HepG2 (cell line): ENCODE measurements around the gene DNAJC7. TPM values are rescaled to one million over a fixed set of nuclear protein-coding genes. Genes with fewer than 3 reads are reported as not detected.

Experiments
- ATAC-seq: fragments of 200-7000 bp; cut with Tn5 transposase; 3 replicates; pipeline ENCODE4 v1.9.1; 2020; ENCODE audit warnings: mild to moderate bottlenecking, moderate library complexity
- BruUV-seq: library from RNA; stranded (reverse); fragments of 400-500 nt; replicated peaks from 2 replicates; lab custom pipeline; 2021; lab: Mats Ljungman, UMichigan
- CTCF ChIA-PET: fragments of 300-600 bp; formaldehyde crosslinking; extraction: SDS; loops from one replicate; lab custom pipeline; 2021; ENCODE audit warnings: low total read pairs, inconsistent platforms, low intra/inter-chr PET ratio; lab: Yijun Ruan, JAX
- POLR2A ChIA-PET: fragments of 350-600 bp; sonication (Branson Sonifier 250); formaldehyde crosslinking; loops from one replicate; lab custom pipeline; 2020; ENCODE audit warnings: antibody characterized with exemption, inconsistent platforms; lab: Yijun Ruan, JAX
- DNase-seq: peaks from one replicate; pipeline ENCODE4 v3.0.0-alpha.2; 2015; ENCODE audit warnings: low spot score
- FAIRE-seq: peaks from 3 replicates; lab custom pipeline; 2011; peaks lifted over from hg19 to GRCh38; lab: Jason Lieb, UNC
- H2AFZ ChIP-seq: one replicate; pipeline ENCODE4 v1.6.1; 2011; ENCODE audit warnings: low read length, inconsistent platforms
- H3K27ac ChIP-seq: fragments of 300-600 bp; 3 replicates; pipeline ENCODE4 v1.8.0; 2011; ENCODE audit warnings: mixed run types, mild to moderate bottlenecking, mixed read lengths, low read length, inconsistent platforms; ENCODE audit not compliant: insufficient read depth; ENCODE audit errors: extremely low read length
- H3K27me3 ChIP-seq, 2 experiments: fragments of 200-600 bp in 1 of 2; 2 replicates in 1 of 2; 3 replicates in 1 of 2; pipeline versions ENCODE4 v1.6.0 to v1.8.0; 2011; ENCODE audit warnings: low read length in 2 of 2, mild to moderate bottlenecking in 2 of 2, moderate library complexity in 2 of 2, inconsistent platforms in 1 of 2; ENCODE audit not compliant: insufficient read depth in 2 of 2, control insufficient read depth in 1 of 2
- H3K36me3 ChIP-seq, 2 experiments: fragments of 200-600 bp in 1 of 2; replicated peaks in 1 of 2; 2 replicates in 1 of 2; 3 replicates in 1 of 2; pipeline versions ENCODE4 v1.5.1 to v1.8.0; 2011; ENCODE audit warnings: low read length in 2 of 2, inconsistent platforms in 1 of 2; ENCODE audit not compliant: insufficient read depth in 2 of 2, control insufficient read depth in 1 of 2
- H3K4me1 ChIP-seq: 2 replicates; pipeline ENCODE4 v1.5.1; 2012; ENCODE audit warnings: low read length, inconsistent platforms; ENCODE audit not compliant: insufficient read depth
- H3K4me2 ChIP-seq: 2 replicates; pipeline ENCODE4 v1.6.0; 2011; ENCODE audit warnings: low read depth, low read length, inconsistent platforms
- H3K4me3 ChIP-seq, 3 experiments: fragments of 200-600 bp in 1 of 3; sonication (generic), shearing (Covaris generic) in 1 of 3; replicated peaks in 1 of 3; 2 replicates each; pipeline ENCODE4 v1.5.1; 2011 to 2016; ENCODE audit warnings: low read length in 3 of 3, inconsistent platforms in 2 of 3, low read depth in 2 of 3, mild to moderate bottlenecking in 2 of 3, control low read depth in 1 of 3, mixed read lengths in 1 of 3; ENCODE audit not compliant: insufficient read depth in 1 of 3
- H3K79me2 ChIP-seq: one replicate; pipeline ENCODE4 v1.6.1; 2011; ENCODE audit warnings: low read length, inconsistent platforms; ENCODE audit not compliant: insufficient read depth
- H3K9ac ChIP-seq: 2 replicates; pipeline ENCODE4 v1.6.0; 2011; ENCODE audit warnings: mild to moderate bottlenecking, low read depth, low read length, inconsistent platforms; ENCODE audit not compliant: insufficient read depth
- H3K9me3 ChIP-seq: 2 replicates; pipeline ENCODE4 v1.5.1; 2012; ENCODE audit warnings: mild to moderate bottlenecking, low read length
- H4K20me1 ChIP-seq: 2 replicates; pipeline ENCODE4 v1.6.0; 2011; ENCODE audit warnings: inconsistent platforms, mild to moderate bottlenecking, low read length, moderate library complexity; ENCODE audit not compliant: insufficient read depth
- BCL6 ChIP-seq: IDR thresholded peaks from 2 replicates; pipeline ENCODE4 v1.6.1; 2016; ENCODE audit warnings: missing genetic modification reagents, missing compliant biosample characterization
- ELF4 ChIP-seq: sonication (generic); formaldehyde crosslinking; IDR thresholded peaks from 2 replicates; pipeline ENCODE4 v1.5.0; 2020; ENCODE audit warnings: missing genetic modification reagents, mild to moderate bottlenecking, moderate library complexity, borderline replicate concordance
- FOXA1 ChIP-seq, 2 experiments: fragments of 450-650 bp in 1 of 2; sonication (generic) in 1 of 2; formaldehyde crosslinking in 1 of 2; IDR thresholded peaks; 2 replicates each; pipeline versions ENCODE4 v1.4.0 to v1.6.1; 2016 to 2020; ENCODE audit warnings: missing genetic modification reagents in 1 of 2
- HOXA9 ChIP-seq: sonication (generic); formaldehyde crosslinking; IDR thresholded peaks from 2 replicates; pipeline ENCODE4 v1.8.1; 2022; ENCODE audit warnings: missing genetic modification reagents, mild to moderate bottlenecking, moderate library complexity, borderline replicate concordance
- PBX3 ChIP-seq: sonication (generic); formaldehyde crosslinking; IDR thresholded peaks from 2 replicates; pipeline ENCODE4 v1.8.1; 2023; ENCODE audit warnings: missing genetic modification reagents, inconsistent platforms, borderline replicate concordance
- PCBP1 ChIP-seq: fragments of 200-400 bp; formaldehyde crosslinking; IDR thresholded peaks from 2 replicates; pipeline ENCODE4 v1.6.1; 2017; ENCODE audit warnings: mild to moderate bottlenecking, low read depth, low read length, borderline replicate concordance
- RELA ChIP-seq: sonication (generic); formaldehyde crosslinking; IDR thresholded peaks from 2 replicates; pipeline ENCODE4 v1.4.0; 2020; ENCODE audit warnings: missing genetic modification reagents
- RXRA ChIP-seq: sonication (generic); formaldehyde crosslinking; IDR thresholded peaks from 2 replicates; pipeline ENCODE4 v1.5.1; 2020; ENCODE audit warnings: missing genetic modification reagents
- WIZ ChIP-seq: sonication (generic); formaldehyde crosslinking; IDR thresholded peaks from 2 replicates; pipeline ENCODE4 v1.5.1; 2020; ENCODE audit warnings: mild to moderate bottlenecking, missing genetic modification reagents
- ZMYM3 ChIP-seq: sonication (generic); formaldehyde crosslinking; IDR thresholded peaks from 2 replicates; pipeline ENCODE4 v1.5.1; 2020; ENCODE audit warnings: mild to moderate bottlenecking, missing genetic modification reagents
- ZNF260 ChIP-seq: sonication (generic); formaldehyde crosslinking; IDR thresholded peaks from 2 replicates; pipeline ENCODE4 v1.4.0; 2020; ENCODE audit warnings: missing genetic modification reagents, low read depth, mild to moderate bottlenecking, borderline replicate concordance
- ZNF34 ChIP-seq: sonication (generic); formaldehyde crosslinking; IDR thresholded peaks from 2 replicates; pipeline ENCODE4 v1.4.0; 2020; ENCODE audit warnings: mild to moderate bottlenecking, missing genetic modification reagents, borderline replicate concordance
- ZNF709 ChIP-seq: sonication (generic); formaldehyde crosslinking; IDR thresholded peaks from 2 replicates; pipeline ENCODE4 v1.5.0; 2020; ENCODE audit warnings: mild to moderate bottlenecking, missing genetic modification reagents
- ZSCAN5A ChIP-seq: sonication (generic); formaldehyde crosslinking; IDR thresholded peaks from 2 replicates; pipeline ENCODE4 v1.8.0; 2022; ENCODE audit warnings: mild to moderate bottlenecking, missing genetic modification reagents, borderline replicate concordance
- WGBS: methylation state at CpG from one replicate; pipeline ENCODE4 v1.1.6; 2017; ENCODE audit warnings: low lambda C conversion rate; 5-methylcytosine and 5-hydroxymethylcytosine counted together
- in situ Hi-C: cut with HindIII; loops from 2 replicates; pipeline ENCODE4 v1.10.0; 2017; ENCODE audit warnings: low pct_unique_long_range_greater_than_20kb; ENCODE audit not compliant: extremely low pct_ligation_motif_present
- intact Hi-C: fragments of 100-400 bp; cut with micrococcal nuclease; formaldehyde crosslinking; loops from one replicate; pipeline ENCODE4 v1.10.0; 2022; ENCODE audit not compliant: unreplicated experiment
- polyA plus RNA-seq, 8 experiments: library from polyadenylated mRNA; depleted of rRNA in 3 of 8; stranded (reverse) in 7 of 8; unstranded in 1 of 8; fragments of >200 nt; fragmentation: Illumina TruSeq in 4 of 8; extraction: Trizol in 4 of 8; gene quantifications; 2 replicates each; pipeline versions ENCODE4 v1.2.1 to v1.2.3, GENCODE V29; 2011 to 2016; ENCODE audit warnings: low read depth in 4 of 8, missing spikeins in 1 of 8, mixed read lengths in 1 of 8; ENCODE audit not compliant: insufficient read depth in 1 of 8
- total RNA-seq, 5 experiments: library from RNA; depleted of rRNA; stranded (reverse); fragments of >200 nt; fragmentation: Illumina TruSeq; extraction: Trizol; gene quantifications; 2 replicates each; pipeline ENCODE4 v1.2.3, GENCODE V29; 2016; ENCODE audit warnings: low read depth in 1 of 5

Gene DNAJC7
- total and polyA plus RNA-seq, 2 of the 13 experiments (the other 11 are each of a cell fraction or from before 2014, with no cell fraction given) = 47.7 to 132 TPM

DNA sequence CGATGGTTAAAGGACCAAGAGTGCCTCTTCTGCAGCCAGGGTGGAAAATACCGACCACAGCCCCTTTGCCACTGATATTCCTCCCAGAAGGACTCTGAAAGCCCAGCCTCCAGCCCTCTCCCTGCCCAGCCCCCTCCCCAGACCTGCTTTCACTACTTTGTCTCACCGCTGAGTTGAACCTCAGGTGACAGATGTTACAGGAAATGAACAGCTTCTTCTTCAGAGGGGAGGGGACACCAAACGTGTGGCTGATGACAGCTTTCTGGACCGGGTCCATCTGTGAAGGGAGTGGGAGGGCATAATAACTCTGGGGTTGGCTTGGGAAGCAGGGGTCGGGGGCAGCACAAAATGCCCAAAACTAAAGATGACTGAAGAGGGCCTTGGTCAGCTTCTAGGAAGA lies 16.8 kb upstream of the DNAJC7 start:
- Histone ChIP-seq H3K27ac (no peak overlapping the region), H3K27me3 (0 out of 5 replicates have a peak, but pooled peaks cover 0 to 4% of the 10 kb centered on the region in 2 experiments)
- TF ChIP-seq PBX3 (no peak), ZNF34 (CRISPR knock-in tag) (no peak), HOXA9 (CRISPR knock-in tag) (no peak), ZNF709 (no peak), ZMYM3 (CRISPR knock-in tag) (no peak)
- TF ChIP-seq, all 625 proteins: peak for 0
- Histone ChIP-seq H3K4me2 (no peak overlapping the region), H3K4me1 (peaks cover 29% of the 10 kb centered on the region), H3K79me2 (no peaks in the 10 kb centered on the region), H3K9me3 (no peaks in the 10 kb centered on the region), H4K20me1 (no peaks in the 10 kb centered on the region), H2AFZ (no peak overlapping the region), H3K36me3 (no peaks in the 10 kb centered on the region), H3K4me3 (no peak overlapping the region), H3K9ac (no peak overlapping the region)
- ChIA-PET CTCF (no interaction called here), POLR2A (interaction anchor here (1.9 kb wide), 1 partner anchor 68 kb away, joined by 5 read pairs; the partner anchor contains the start of gene CNP)
- 28% methylated on average over 6 of the region's 6 CpGs for WGBS
- DNase-seq (no peak), FAIRE-seq (no peak), ATAC-seq (no peak)
- in situ Hi-C loops (no loop called here), intact Hi-C loops (no loop called here)
- BruUV-seq = no TSS peak

- DNase-seq = peak; percentile 52
- CTCF ChIA-PET = no interaction called here
- POLR2A ChIA-PET = interaction anchor here (1.0 to 1.5 kb wide), 4 partner anchors 73 to 343 kb away, joined by 3 to 4 read pairs (median 3); partner anchors contain the start of genes EIF1, KAT2A and ODAD4
- Histone ChIP-seq H2AFZ (no peak overlapping the region), H3K79me2 (no peaks in the 10 kb centered on the region), H3K27ac (no peak overlapping the region), H3K9ac (no peak overlapping the region), H3K4me3 (no peak overlapping the region; a peak in 1 of 6 replicates), H3K9me3 (no peaks in the 10 kb centered on the region), H3K36me3 (no peaks in the 10 kb centered on the region), H4K20me1 (no peaks in the 10 kb centered on the region), H3K27me3 (no peaks in the 10 kb centered on the region), H3K4me1 (peaks cover 34% of the 10 kb centered on the region), H3K4me2 (peak overlapping the region; percentile 41)
- FAIRE-seq = peak; percentile 88
- ATAC-seq = peak; percentile 17
- in situ Hi-C loops (no loop called here), intact Hi-C loops (no loop called here)
- 14% methylated on average over 5 of the region's 6 CpGs for WGBS
- no TSS peak for BruUV-seq
- TF ChIP-seq RELA (CRISPR knock-in tag) = no peak
- TF ChIP-seq FOXA1 (IDR thresholded peaks at IDR 0.05) = no peak
- TF ChIP-seq FOXA1 (CRISPR knock-in tag; IDR thresholded peaks at IDR 0.05) = peak; percentile 27; the same call in 1 of the 2 replicates
- no peak for TF ChIP-seq PCBP1
- 0 out of 2 replicates have a peak, but pooled peaks have one; percentile 41 for TF ChIP-seq WIZ (CRISPR knock-in tag)
- TF ChIP-seq ELF4 (CRISPR knock-in tag) = no peak
- no peak for TF ChIP-seq ZNF260 (CRISPR knock-in tag)
- TF ChIP-seq RXRA = peak; percentile 97
- peak; percentile 48; the same call in 1 of the 2 replicates for TF ChIP-seq BCL6 (CRISPR knock-in tag)
- 0 out of 2 replicates have a peak, but pooled peaks have one; percentile 39 for TF ChIP-seq ZSCAN5A
Observed at GRCh38 chr17:42031584-42031983, 14.3 kb upstream of the DNAJC7 start.
